GM21786 (cell line): Measurements from ENCODE around the gene OR12D2.
"Not testable (repeated sequence)": the region's sequence is repeated elsewhere in the genome, so short reads cannot be mapped to it uniquely, and the experiment has no call there.

Source experiments
- ATAC-seq: cut with Tn5 transposase; IDR thresholded peaks from one replicate; pipeline ENCODE4 v1.9.1; 2021; ENCODE audit not compliant: unreplicated experiment

The OR12D2 gene, protein sequence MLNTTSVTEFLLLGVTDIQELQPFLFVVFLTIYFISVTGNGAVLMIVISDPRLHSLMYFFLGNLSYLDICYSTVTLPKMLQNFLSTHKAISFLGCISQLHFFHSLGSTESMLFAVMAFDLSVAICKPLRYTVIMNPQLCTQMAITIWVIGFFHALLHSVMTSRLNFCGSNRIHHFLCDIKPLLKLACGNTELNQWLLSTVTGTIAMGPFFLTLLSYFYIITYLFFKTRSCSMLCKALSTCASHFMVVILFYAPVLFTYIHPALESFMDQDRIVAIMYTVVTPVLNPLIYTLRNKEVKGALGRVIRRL

DNA sequence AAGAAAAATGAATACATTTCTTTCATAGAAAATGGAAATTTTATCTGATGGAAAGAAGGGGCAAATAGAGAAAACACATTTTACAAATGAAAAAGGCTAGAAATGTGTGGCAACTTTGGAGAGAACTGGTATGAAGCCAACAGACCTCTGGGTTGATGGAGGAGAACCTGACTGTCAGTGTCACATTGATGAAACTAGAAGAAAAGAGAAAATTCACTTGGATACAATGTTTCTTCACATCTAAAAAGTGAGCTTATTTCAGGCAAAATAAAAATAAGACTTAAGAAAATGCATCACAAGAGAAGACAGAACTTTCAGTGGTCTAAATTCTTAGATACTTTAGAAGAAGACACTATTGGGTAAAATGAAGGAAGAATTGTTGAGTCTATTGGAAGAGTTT lies at the start of gene OR12D2:
TSS of gene OR12D2 (plus strand) at position 301 of the 400 bp plus-strand sequence. CDS start 1,069 bp downstream, outside the sequence.
- no peak for ATAC-seq

DNA sequence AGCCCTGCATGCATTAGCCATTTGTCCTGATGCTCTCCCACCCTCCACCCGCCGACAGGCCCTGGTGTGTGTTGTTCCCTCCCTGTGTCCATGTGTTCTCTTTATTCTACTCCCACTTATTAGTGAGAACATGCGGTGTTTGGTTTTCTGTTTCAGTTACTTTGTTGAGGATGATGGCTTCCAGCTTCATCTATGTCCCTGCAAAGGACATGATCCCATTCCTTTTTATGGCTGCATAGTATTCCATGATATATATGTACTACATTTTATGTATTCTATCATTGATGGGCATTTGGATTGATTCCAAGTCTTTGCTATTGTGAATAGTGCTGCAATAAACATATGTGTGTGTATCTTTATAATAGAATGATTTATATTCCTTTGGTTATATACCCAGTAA lies 46.1 kb upstream of the OR12D2 start:
- not testable (repeated sequence) for ATAC-seq

DNA sequence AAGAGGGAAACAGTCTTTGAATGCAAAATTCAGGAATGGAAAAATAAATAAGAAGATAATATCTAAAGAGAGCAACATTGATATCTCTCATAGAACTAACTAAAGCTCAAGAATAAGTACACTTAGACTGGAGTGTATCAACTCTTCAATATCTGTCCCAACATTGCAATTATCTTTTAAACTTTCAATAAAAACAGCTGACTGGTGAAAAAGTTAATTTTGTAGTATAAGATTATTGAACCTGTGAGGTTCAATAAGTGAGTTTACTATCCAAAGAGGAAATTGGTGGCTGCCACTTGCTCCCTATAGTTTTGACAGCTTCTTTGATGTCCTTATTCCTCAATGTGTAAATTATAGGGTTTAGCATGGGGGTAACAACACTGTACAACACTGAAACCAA lies 40.5 kb upstream of the OR12D2 start:
- no peak for ATAC-seq

DNA sequence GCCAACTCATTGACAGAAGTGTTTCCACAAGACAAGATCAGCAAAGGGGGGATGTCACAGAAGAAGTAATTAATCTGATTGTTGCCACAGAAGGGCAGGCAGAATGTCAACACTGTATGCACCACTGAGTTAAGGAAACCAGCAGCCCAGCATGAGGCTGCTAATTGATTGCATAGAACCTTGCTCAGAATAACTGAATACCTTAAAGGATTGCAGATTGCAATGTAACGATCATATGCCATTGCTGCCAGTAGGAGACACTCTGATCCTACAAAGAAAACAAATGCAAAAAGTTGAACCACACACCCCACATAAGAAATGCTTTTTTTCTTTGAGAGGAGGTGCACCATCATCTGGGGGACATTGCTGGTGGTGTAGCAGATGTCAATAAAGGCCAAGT lies 39.8 kb upstream of the OR12D2 start:
- no peak for ATAC-seq

GRCh38 chr6:29368765-29369164 lies 26.7 kb upstream of the OR12D2 start, which contains the start of gene OR5V1:
Gene OR5V1 (minus strand): TSS chr6:29368865. CDS start chr6:29356195, 12,670 bp downstream.
- no peak for ATAC-seq

DNA sequence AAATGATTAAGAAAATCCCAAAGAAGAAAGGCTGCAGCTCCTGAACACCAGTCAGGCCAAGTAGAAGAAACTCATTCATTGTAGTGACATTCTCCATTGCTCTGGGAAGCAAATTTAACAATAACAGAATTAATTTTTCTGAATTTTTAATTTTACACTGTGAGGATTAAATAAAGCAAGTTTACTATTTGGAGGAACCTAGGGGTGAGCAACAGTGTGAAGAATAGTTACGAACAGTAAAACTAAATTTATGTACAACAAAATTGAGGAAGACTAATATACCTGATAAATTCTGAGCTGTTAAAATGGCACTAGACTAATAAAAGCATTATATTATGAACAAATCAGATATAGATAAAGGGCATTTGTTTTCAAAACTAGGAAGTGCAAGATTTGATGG lies 20.2 kb upstream of the OR12D2 start, which contains the start of gene OR12D3:
TSS of gene OR12D3 (minus strand) at position 101 of the 400 bp plus-strand sequence. CDS start at position 97, 4 bp downstream.
- no peak for ATAC-seq

GRCh38 chr6:29376003-29376402 lies 19.4 kb upstream of the OR12D2 start:
- ATAC-seq: no peak

DNA sequence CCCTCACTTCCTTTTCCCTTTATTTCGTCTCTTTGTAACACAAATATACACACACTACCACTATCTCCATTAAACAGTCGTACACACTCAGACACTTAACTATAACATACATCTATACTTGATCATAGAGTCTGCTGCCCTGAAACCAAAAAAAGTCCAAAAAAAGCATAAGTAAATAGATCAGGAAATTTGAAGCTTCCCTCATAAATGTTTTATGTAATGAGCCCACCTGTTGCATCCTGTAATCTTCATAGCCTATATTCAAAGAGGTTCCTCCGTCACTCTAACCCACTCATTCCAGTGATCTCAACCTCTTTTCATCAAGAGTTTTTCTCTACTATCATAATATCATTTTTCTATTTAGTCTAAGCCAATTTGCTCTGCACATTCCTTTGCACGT lies 6.9 kb upstream of the OR12D2 start:
- ATAC-seq: no peak

GRCh38 chr6:29399525-29399924 lies 4.1 kb downstream of the OR12D2 start:
- no peak for ATAC-seq

- no peak for ATAC-seq
These were observed 8.4 kb downstream of the OR12D2 start for GRCh38 chr6:29403801-29404200.

DNA sequence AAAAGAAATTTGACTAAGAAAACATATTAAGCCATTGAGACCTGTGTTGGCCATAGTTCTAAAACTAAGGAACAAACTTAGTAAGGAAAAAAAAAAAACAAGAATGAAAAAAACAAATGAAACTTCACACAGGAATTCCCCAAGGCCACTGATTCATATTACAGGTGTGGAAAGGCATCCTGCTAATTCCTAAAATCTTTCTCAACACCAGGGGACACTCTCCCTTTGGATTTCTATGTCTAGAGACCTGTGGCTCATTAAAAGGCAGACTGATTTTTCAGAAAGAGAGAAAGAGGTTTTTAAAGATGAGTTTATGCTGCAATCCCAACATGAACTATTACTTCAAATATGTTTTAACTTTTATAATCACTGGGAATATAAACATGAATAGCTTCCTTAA lies 19.2 kb downstream of the OR12D2 start, which contains the start of gene OR12D1:
TSS of gene OR12D1 (plus strand) at position 341 of the 400 bp plus-strand sequence.
- no peak for ATAC-seq

GRCh38 chr6:29419516-29419915 lies 24.1 kb downstream of the OR12D2 start:
- ATAC-seq: no peak

GRCh38 chr6:29424168-29424567 lies 28.7 kb downstream of the OR12D2 start:
- ATAC-seq: no peak

DNA sequence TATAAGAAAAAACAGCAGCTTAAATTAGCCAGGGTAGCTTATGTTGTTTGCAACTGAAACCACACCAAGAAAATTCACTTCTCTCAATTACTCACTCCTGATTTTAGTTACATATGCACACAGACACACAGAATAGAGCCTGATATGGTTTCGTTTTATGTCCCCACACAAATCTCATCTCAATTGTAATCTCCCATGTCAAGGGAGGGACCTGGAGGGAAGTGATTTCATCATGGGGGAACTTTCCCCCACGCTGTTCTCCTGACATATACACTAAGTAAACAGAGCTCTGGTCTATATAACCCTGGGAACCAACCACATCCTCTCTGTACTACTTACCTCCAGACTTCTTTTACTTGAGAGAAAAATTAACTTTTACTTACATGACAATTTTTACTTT lies 29.1 kb downstream of the OR12D2 start:
- no peak for ATAC-seq

DNA sequence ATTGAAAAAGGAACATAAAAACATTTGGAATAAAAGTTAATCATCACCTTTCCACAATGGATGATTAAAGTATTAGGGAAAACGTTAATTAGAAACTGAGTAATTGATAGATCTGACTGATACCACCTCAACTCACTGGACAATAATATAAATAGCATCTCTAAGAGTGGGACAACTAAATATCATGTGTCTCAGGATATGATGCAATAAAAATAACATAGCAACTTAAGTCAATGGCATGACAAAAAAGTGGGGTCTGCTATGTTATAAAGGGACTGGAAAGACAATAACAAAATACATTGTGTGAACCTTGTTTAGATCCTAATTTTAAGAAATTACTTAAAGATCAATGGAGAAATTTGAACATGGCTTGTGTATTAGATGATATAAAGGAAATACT lies 29.6 kb downstream of the OR12D2 start:
- no peak for ATAC-seq

DNA sequence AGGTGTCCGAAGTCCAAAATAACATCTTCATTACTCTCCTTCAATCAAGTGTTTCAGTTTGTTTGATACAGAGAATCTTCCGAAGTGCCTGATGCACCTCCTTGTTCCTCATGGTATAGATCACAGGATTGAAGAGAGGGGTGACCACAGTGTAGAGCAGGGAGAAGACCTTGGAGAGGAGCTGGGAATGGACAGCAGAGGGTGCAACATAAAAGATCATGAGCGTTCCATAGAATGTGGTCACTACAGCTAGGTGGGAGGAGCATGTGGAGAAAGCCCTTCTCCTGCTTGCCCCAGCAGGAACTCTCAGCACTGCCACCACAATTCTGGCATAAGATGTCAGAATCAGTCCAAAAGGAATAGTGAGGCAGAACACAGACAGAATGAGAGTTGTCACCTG lies 31.2 kb downstream of the OR12D2 start:
- ATAC-seq: no peak

DNA sequence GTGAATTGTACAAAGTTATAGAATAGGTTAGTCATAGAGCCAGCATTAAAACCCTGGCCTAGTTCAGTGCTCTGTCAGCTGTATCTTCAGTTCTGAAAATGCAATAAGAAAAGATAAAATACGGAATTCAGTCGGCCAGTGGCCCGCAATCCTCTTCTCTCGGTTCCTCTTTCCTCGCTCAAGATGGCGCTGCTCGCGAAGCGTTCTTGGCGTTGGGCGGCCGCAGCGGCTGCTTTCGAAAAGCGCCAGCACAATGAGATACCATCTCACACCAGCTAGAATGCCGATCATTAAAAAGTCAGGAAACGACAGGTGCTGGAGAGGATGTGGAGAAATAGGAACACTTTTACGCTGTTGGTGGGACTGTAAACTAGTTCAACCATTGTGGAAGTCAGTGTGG lies 41.3 kb downstream of the OR12D2 start:
- not testable (repeated sequence) for ATAC-seq

GRCh38 chr6:29439006-29439405 lies 43.6 kb downstream of the OR12D2 start, which contains the start of gene OR10C1:
Gene OR10C1 (plus strand): TSS chr6:29439306. CDS start chr6:29440016, 710 bp downstream.
- ATAC-seq: no peak

DNA sequence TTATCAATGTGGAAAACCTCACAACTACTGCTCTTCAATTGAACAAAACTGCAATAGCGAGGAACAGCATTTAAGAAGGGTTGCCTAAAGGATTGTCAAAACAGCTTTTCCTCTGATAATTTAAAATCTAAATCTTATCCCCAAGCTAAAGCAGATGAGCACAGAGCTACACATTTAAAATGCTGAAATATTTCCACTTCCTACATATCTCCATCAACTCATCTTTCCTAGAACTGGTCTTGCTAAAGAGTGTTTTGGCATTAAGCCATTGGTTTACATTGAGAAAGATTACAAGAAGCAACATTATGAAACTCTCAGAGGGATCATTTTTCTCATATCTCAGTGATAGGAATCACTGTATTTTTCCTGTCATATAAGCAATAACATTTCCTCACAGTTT lies 47.3 kb downstream of the OR12D2 start:
- no peak for ATAC-seq

- not testable (repeated sequence) for ATAC-seq
These were observed 48.6 kb downstream of the OR12D2 start for GRCh38 chr6:29444031-29444430.
